Testis (tissue), 3 donors: ENCODE results near the gene DHODH. TPM values are rescaled to one million over a fixed set of nuclear protein-coding genes. Genes with fewer than 3 reads are reported as not detected.

ENCODE experiments used
- DNase-seq: peaks from one replicate; pipeline ENCODE4 v3.0.0-alpha.2; 2019
- H3K27ac ChIP-seq, 2 donors: fragments of 200-600 bp; sonication (generic); one replicate each; pipeline ENCODE4 v1.5.1; 2019
- H3K27me3 ChIP-seq: fragments of 200-600 bp; sonication (generic); one replicate; pipeline ENCODE4 v1.5.1; 2019
- H3K36me3 ChIP-seq: fragments of 200-600 bp; sonication (generic); one replicate; pipeline ENCODE4 v1.5.1; 2017; ENCODE audit warnings: low read depth; ENCODE audit errors: missing control alignments
- H3K4me1 ChIP-seq: fragments of 200-600 bp; sonication (generic); one replicate; pipeline ENCODE4 v1.5.1; 2019
- H3K4me3 ChIP-seq, 2 donors: fragments of 200-600 bp; sonication (generic); one replicate each; pipeline ENCODE4 v1.5.1; 2017 to 2019
- H3K9me3 ChIP-seq: fragments of 200-600 bp; sonication (generic); one replicate; pipeline ENCODE4 v1.5.1; 2017
- CTCF ChIP-seq, 3 experiments: fragments of 450-650 bp in 2 of 3; fragments of 200-600 bp in 1 of 3; sonication (generic) in 1 of 3; IDR thresholded peaks; one replicate each; pipeline ENCODE4 v1.5.1; 2016 to 2019; ENCODE audit warnings: antibody characterized with exemption in 3 of 3, mild to moderate bottlenecking in 2 of 3, moderate library complexity in 1 of 3
- POLR2A ChIP-seq: fragments of 450-650 bp; IDR thresholded peaks from one replicate; pipeline ENCODE4 v1.6.1; 2017; ENCODE audit warnings: antibody characterized with exemption, mild to moderate bottlenecking, moderate library complexity
- WGBS, 2 donors: methylation state at CpG; one replicate each; pipeline ENCODE4 v1.1.5; 2018; 5-methylcytosine and 5-hydroxymethylcytosine counted together
- intact Hi-C: fragments of 100-400 bp; cut with DNase I; formaldehyde crosslinking; loops from one replicate; pipeline ENCODE4 v1.15.1; 2023; ENCODE audit warnings: low total_unique reads
- polyA plus RNA-seq: library from polyadenylated mRNA; stranded (reverse); fragments of 350-450 nt; fragmentation: Illumina TruSeq; extraction: RNeasy Lipid Tissue Mini Kit (QIAGEN cat#74804); gene quantifications from one replicate; pipeline ENCODE4 v1.2.3, GENCODE V29; 2014; ENCODE audit warnings: low read depth, low replicate concordance; ENCODE audit not compliant: insufficient read depth
- total RNA-seq, 2 donors: library from RNA; depleted of rRNA; stranded (reverse); fragments of >200 nt; gene quantifications; one replicate each; pipeline ENCODE4 v1.2.3, GENCODE V29; 2016

The DHODH gene
- total and polyA plus RNA-seq, 3 donors from 2014 or later = 7.8 to 11.4 (median 9.1) TPM

GRCh38 chr16:71966932-71967331 is 41.6 kb upstream of the DHODH start:
- no peak overlapping the region for H3K4me3 ChIP-seq
- 60 to 62% methylated on average over 4 of the region's 4 CpGs for WGBS, 2 donors
- H3K27me3 ChIP-seq = no peaks in the 10 kb centered on the region
- intact Hi-C loops = no loop called here
- H3K36me3 ChIP-seq = no peaks in the 10 kb centered on the region
- no peak for TF ChIP-seq CTCF (IDR thresholded peaks at IDR 0.05)
- no peak for TF ChIP-seq POLR2A
- H3K4me1 ChIP-seq = no peaks in the 10 kb centered on the region
- DNase-seq = no peak
- no peaks in the 10 kb centered on the region for H3K9me3 ChIP-seq
- no peak overlapping the region for H3K27ac ChIP-seq

GRCh38 chr16:71969353-71969752 is 39.2 kb upstream of the DHODH start:
- H3K9me3 ChIP-seq = no peaks in the 10 kb centered on the region
- H3K4me1 ChIP-seq = no peaks in the 10 kb centered on the region
- no peaks in the 10 kb centered on the region for H3K27me3 ChIP-seq
- intact Hi-C loops = no loop called here
- no peak for DNase-seq
- H3K36me3 ChIP-seq = no peaks in the 10 kb centered on the region
- H3K27ac ChIP-seq = no peak overlapping the region
- no peak for TF ChIP-seq POLR2A
- TF ChIP-seq CTCF (IDR thresholded peaks at IDR 0.05) = no peak
- H3K4me3 ChIP-seq = no peak overlapping the region
- 88 to 93% methylated on average over 2 of the region's 2 CpGs for WGBS, 2 donors

- H3K4me3 ChIP-seq = no peak overlapping the region
- H3K4me1 ChIP-seq = no peaks in the 10 kb centered on the region
- no peak for TF ChIP-seq CTCF (IDR thresholded peaks at IDR 0.05)
- no peak for TF ChIP-seq POLR2A
- H3K9me3 ChIP-seq = no peaks in the 10 kb centered on the region
- H3K27ac ChIP-seq = no peak overlapping the region
- WGBS, 2 donors = 94 to 100% methylated on average over 4 of the region's 4 CpGs
- intact Hi-C loops = no loop called here
- H3K27me3 ChIP-seq = no peaks in the 10 kb centered on the region
- no peak for DNase-seq
- H3K36me3 ChIP-seq = no peaks in the 10 kb centered on the region
Observed at GRCh38 chr16:71971571-71971970, 37.0 kb upstream of the DHODH start.

- no peaks in the 10 kb centered on the region for H3K36me3 ChIP-seq
- H3K4me3 ChIP-seq = no peak overlapping the region
- no peaks in the 10 kb centered on the region for H3K9me3 ChIP-seq
- no peaks in the 10 kb centered on the region for H3K27me3 ChIP-seq
- intact Hi-C loops = no loop called here
- TF ChIP-seq POLR2A (no peak), CTCF (IDR thresholded peaks at IDR 0.05) (no peak)
- no peaks in the 10 kb centered on the region for H3K4me1 ChIP-seq
- no peak for DNase-seq
- 93 to 96% methylated on average over 3 of the region's 3 CpGs for WGBS, 2 donors
- no peak overlapping the region for H3K27ac ChIP-seq
Observed at GRCh38 chr16:71972356-71972755, 36.2 kb upstream of the DHODH start.

- WGBS, 2 donors = 66 to 78% methylated on average over 9 of the region's 9 CpGs
- H3K27me3 ChIP-seq = no peaks in the 10 kb centered on the region
- no peak overlapping the region for H3K4me3 ChIP-seq
- H3K4me1 ChIP-seq = no peaks in the 10 kb centered on the region
- no peaks in the 10 kb centered on the region for H3K9me3 ChIP-seq
- no peaks in the 10 kb centered on the region for H3K36me3 ChIP-seq
- intact Hi-C loops = no loop called here
- no peak overlapping the region for H3K27ac ChIP-seq
- DNase-seq = no peak
- TF ChIP-seq CTCF (IDR thresholded peaks at IDR 0.05) (no peak), POLR2A (no peak)
Observed at GRCh38 chr16:71973001-71973400, 35.5 kb upstream of the DHODH start.
